ENCODE data around the gene ALLC. TPM values are rescaled to one million over a fixed set of nuclear protein-coding genes. Genes with fewer than 3 reads are reported as not detected.

Gene ALLC
- total and polyA plus RNA-seq, 2 donors (not counting 1 experiment from before 2014, with no cell fraction given) = not detected

DNA sequence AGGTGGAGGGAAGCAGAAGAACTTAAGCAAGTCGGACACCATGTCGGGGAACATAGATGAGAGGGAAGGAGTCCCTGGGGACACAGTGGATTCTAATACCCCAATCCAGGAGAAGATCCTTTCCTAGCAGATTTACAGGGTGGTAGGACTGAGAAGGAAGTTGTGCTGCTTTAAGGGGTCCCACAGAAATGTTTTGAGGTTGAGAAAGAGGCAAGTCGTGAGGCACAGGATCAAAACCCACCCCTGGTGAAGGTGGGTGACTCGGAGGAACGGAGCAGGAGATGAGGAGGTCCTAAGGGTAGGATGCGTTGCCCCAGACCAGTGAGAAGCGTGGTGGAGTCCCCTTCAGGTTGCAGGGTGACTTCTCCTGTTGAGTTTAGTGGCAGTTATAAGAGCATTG lies 78.1 kb downstream of the ALLC start:
- H3K4me2 ChIP-seq (replicated peaks; ENCODE audit: low read depth, low read length, poor library complexity, severe bottlenecking) = no peak overlapping the region
- no peaks in the 10 kb centered on the region for H3K9me3 Mint-ChIP-seq (ENCODE audit: insufficient read depth)
- H3K27ac ChIP-seq (ENCODE audit: low read length in 2 of 2) = no peak overlapping the region
- H3K4me3 ChIP-seq (ENCODE audit: control extremely low read depth in 1 of 5, extremely low read depth in 1 of 5, insufficient read depth in 1 of 5, low read depth in 2 of 5, low read length in 4 of 5) = no peak overlapping the region
- WGBS (ENCODE audit: insufficient coverage) = 79% methylated on average over 5 of the region's 7 CpGs
- H3K27me3 ChIP-seq (replicated peaks in 1 of 4; ENCODE audit: control extremely low read depth in 1 of 4, control insufficient read depth in 3 of 4, insufficient read depth in 4 of 4, low read length in 3 of 4) = no peaks in the 10 kb centered on the region
- H3K27ac Mint-ChIP-seq = no peak overlapping the region
- no peaks in the 10 kb centered on the region for H4K20me1 ChIP-seq (ENCODE audit: control insufficient read depth, insufficient read depth, low read length, poor library complexity, severe bottlenecking)
- no peaks in the 10 kb centered on the region for H3K4me1 Mint-ChIP-seq
- H3K9ac ChIP-seq (ENCODE audit: low read length) = no peak overlapping the region
- no peaks in the 10 kb centered on the region for H3K36me3 ChIP-seq (replicated peaks in 1 of 2; ENCODE audit: control extremely low read depth in 1 of 2, control insufficient read depth in 1 of 2, extremely low read depth in 1 of 2, insufficient read depth in 2 of 2, low read length in 1 of 2)
- H3K9me3 ChIP-seq (ENCODE audit: control extremely low read depth in 1 of 3, control insufficient read depth in 2 of 3, insufficient read depth in 1 of 3, low read length in 2 of 3) = no peaks in the 10 kb centered on the region
- H3K4me3 Mint-ChIP-seq = no peak overlapping the region
- H3K4me1 ChIP-seq (ENCODE audit: control insufficient read depth in 2 of 2, insufficient read depth in 2 of 2, low read length in 2 of 2) = no peaks in the 10 kb centered on the region
- H3K79me2 ChIP-seq (ENCODE audit: control insufficient read depth, insufficient read depth, low read length) = no peaks in the 10 kb centered on the region
- no peak overlapping the region for H2AFZ ChIP-seq (ENCODE audit: insufficient read depth, low read depth, low read length, poor library complexity, severe bottlenecking)
- no peak for ATAC-seq (ENCODE audit: low read depth)
- CTCF ChIA-PET = no interaction called here
- POLR2A ChIA-PET = no interaction called here
- intact Hi-C loops (cut with micrococcal nuclease) = no loop called here
- no peak for DNase-seq
- TF ChIP-seq, protein P1, sequence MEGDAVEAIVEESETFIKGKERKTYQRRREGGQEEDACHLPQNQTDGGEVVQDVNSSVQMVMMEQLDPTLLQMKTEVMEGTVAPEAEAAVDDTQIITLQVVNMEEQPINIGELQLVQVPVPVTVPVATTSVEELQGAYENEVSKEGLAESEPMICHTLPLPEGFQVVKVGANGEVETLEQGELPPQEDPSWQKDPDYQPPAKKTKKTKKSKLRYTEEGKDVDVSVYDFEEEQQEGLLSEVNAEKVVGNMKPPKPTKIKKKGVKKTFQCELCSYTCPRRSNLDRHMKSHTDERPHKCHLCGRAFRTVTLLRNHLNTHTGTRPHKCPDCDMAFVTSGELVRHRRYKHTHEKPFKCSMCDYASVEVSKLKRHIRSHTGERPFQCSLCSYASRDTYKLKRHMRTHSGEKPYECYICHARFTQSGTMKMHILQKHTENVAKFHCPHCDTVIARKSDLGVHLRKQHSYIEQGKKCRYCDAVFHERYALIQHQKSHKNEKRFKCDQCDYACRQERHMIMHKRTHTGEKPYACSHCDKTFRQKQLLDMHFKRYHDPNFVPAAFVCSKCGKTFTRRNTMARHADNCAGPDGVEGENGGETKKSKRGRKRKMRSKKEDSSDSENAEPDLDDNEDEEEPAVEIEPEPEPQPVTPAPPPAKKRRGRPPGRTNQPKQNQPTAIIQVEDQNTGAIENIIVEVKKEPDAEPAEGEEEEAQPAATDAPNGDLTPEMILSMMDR (IDR thresholded peaks at IDR 0.05) = no peak
- no peak for TF ChIP-seq EZH2 (IDR thresholded peaks at IDR 0.05; ENCODE audit: borderline replicate concordance, insufficient read depth, low read depth, low read length, poor library complexity, severe bottlenecking)
- peaks cover 5% of the 10 kb centered on the region for H3K27me3 Mint-ChIP-seq

DNA sequence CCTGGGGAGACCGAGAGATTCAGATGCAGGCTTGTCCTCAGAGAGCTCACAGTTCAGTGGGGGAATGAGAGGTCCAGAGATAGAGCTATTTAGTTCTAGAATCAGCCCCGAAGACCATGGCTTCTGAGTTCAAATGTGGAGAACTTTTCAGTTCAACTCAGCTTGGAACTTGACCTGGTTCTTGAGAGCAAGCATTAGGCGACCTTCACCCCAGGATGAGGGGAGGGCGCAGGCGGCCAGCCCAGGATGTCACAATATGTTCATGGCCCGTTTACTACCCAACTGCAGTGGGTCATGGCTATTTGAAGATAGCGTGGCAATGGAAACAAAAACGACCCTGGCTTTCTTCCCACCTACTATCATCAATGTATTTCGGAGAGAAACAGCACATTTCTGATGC lies 79.1 kb downstream of the ALLC start:
- H3K9me3 Mint-ChIP-seq (ENCODE audit: insufficient read depth) = no peaks in the 10 kb centered on the region

More for the DNA sequence above, 79.1 kb downstream of the ALLC start:
- H3K4me3 ChIP-seq (ENCODE audit: control extremely low read depth in 1 of 5, extremely low read depth in 1 of 5, insufficient read depth in 1 of 5, low read depth in 2 of 5, low read length in 4 of 5) = no peak overlapping the region
- no peaks in the 10 kb centered on the region for H3K9me3 ChIP-seq (ENCODE audit: control extremely low read depth in 1 of 3, control insufficient read depth in 2 of 3, insufficient read depth in 1 of 3, low read length in 2 of 3)
- Mint-ChIP-seq H3K4me1 (no peaks in the 10 kb centered on the region), H3K27ac (no peak overlapping the region), H3K27me3 (peaks cover 5% of the 10 kb centered on the region), H3K4me3 (no peak overlapping the region)
- H3K9ac ChIP-seq (ENCODE audit: low read length) = no peak overlapping the region
- 94% methylated on average over 6 of the region's 9 CpGs for WGBS (ENCODE audit: insufficient coverage)
- H3K4me1 ChIP-seq (ENCODE audit: control insufficient read depth in 2 of 2, insufficient read depth in 2 of 2, low read length in 2 of 2) = no peaks in the 10 kb centered on the region
- CTCF ChIA-PET = no interaction called here
- TF ChIP-seq, protein P1 (IDR thresholded peaks at IDR 0.05) = no peak
- no peak for TF ChIP-seq EZH2 (IDR thresholded peaks at IDR 0.05; ENCODE audit: borderline replicate concordance, insufficient read depth, low read depth, low read length, poor library complexity, severe bottlenecking)
- ATAC-seq (ENCODE audit: low read depth) (no peak), DNase-seq (no peak)
- H3K27ac ChIP-seq (ENCODE audit: low read length in 2 of 2) = no peak overlapping the region
- H3K4me2 ChIP-seq (replicated peaks; ENCODE audit: low read depth, low read length, poor library complexity, severe bottlenecking) = no peak overlapping the region
- POLR2A ChIA-PET = no interaction called here
- no peaks in the 10 kb centered on the region for H4K20me1 ChIP-seq (ENCODE audit: control insufficient read depth, insufficient read depth, low read length, poor library complexity, severe bottlenecking)
- no peak overlapping the region for H2AFZ ChIP-seq (ENCODE audit: insufficient read depth, low read depth, low read length, poor library complexity, severe bottlenecking)
- H3K27me3 ChIP-seq (replicated peaks in 1 of 4; ENCODE audit: control extremely low read depth in 1 of 4, control insufficient read depth in 3 of 4, insufficient read depth in 4 of 4, low read length in 3 of 4) = no peaks in the 10 kb centered on the region
- H3K79me2 ChIP-seq (ENCODE audit: control insufficient read depth, insufficient read depth, low read length) = no peaks in the 10 kb centered on the region
- intact Hi-C loops (cut with micrococcal nuclease) = no loop called here
- H3K36me3 ChIP-seq (replicated peaks in 1 of 2; ENCODE audit: control extremely low read depth in 1 of 2, control insufficient read depth in 1 of 2, extremely low read depth in 1 of 2, insufficient read depth in 2 of 2, low read length in 1 of 2) = no peaks in the 10 kb centered on the region
